DOHH2 (cell line): ENCODE measurements around the gene SNRNP27.

ENCODE experiments used
- H3F3A ChIP-seq: fragments of 200-600 bp; sonication (generic), shearing (Covaris generic); 2 replicates; pipeline ENCODE4 v1.6.0; 2016; ENCODE audit warnings: antibody characterized with exemption, mild to moderate bottlenecking; ENCODE audit not compliant: control insufficient read depth, insufficient read depth
- H3K27ac ChIP-seq: fragments of 200-600 bp; sonication (generic); 2 replicates; pipeline ENCODE4 v1.5.1; 2014; ENCODE audit warnings: low read depth, mild to moderate bottlenecking, low read length, moderate library complexity
- H3K27me3 ChIP-seq: fragments of 200-600 bp; sonication (generic); 2 replicates; pipeline ENCODE4 v1.6.1; 2014; ENCODE audit warnings: mild to moderate bottlenecking, low read length, mixed read lengths; ENCODE audit not compliant: control insufficient read depth
- H3K36me3 ChIP-seq: fragments of 200-600 bp; sonication (generic); 2 replicates; pipeline ENCODE4 v1.6.1; 2014; ENCODE audit warnings: mild to moderate bottlenecking, low read length, moderate library complexity, mixed read lengths; ENCODE audit not compliant: control insufficient read depth
- H3K4me1 ChIP-seq: fragments of 200-600 bp; sonication (generic); 2 replicates; pipeline ENCODE4 v1.6.1; 2014; ENCODE audit warnings: mild to moderate bottlenecking, low read length, mixed read lengths; ENCODE audit not compliant: control insufficient read depth
- H3K4me2 ChIP-seq: fragments of 200-600 bp; sonication (generic); 2 replicates; pipeline ENCODE4 v1.6.0; 2014; ENCODE audit warnings: mild to moderate bottlenecking, low read length, moderate library complexity
- H3K4me3 ChIP-seq: fragments of 200-600 bp; sonication (generic); 2 replicates; pipeline ENCODE4 v1.5.1; 2014; ENCODE audit warnings: mild to moderate bottlenecking, low read length, mixed read lengths
- H3K79me2 ChIP-seq: fragments of 200-600 bp; sonication (generic); 2 replicates; pipeline ENCODE4 v1.6.1; 2014; ENCODE audit warnings: mild to moderate bottlenecking, low read length, mixed read lengths; ENCODE audit not compliant: control insufficient read depth
- H3K9me2 ChIP-seq: fragments of 200-600 bp; sonication (generic); replicated peaks from 2 replicates; pipeline ENCODE4 v1.6.1; 2014; ENCODE audit warnings: mild to moderate bottlenecking, low read length, mixed read lengths; ENCODE audit not compliant: control insufficient read depth
- H3K9me3 ChIP-seq: fragments of 200-600 bp; sonication (generic); 2 replicates; pipeline ENCODE4 v1.6.1; 2014; ENCODE audit warnings: antibody characterized with exemption, low read length, mixed read lengths; ENCODE audit not compliant: control insufficient read depth, insufficient read depth
- H4K20me1 ChIP-seq: fragments of 200-600 bp; sonication (generic); 2 replicates; pipeline ENCODE4 v1.6.0; 2014; ENCODE audit warnings: low read depth, mild to moderate bottlenecking, antibody characterized with exemption, low read length, moderate library complexity; ENCODE audit not compliant: control insufficient read depth, insufficient read depth
- CTCF ChIP-seq: fragments of 200-600 bp; sonication (generic); IDR thresholded peaks from one replicate; pipeline ENCODE4 v1.5.1; 2014; ENCODE audit warnings: antibody characterized with exemption, mild to moderate bottlenecking, low read depth, low read length; ENCODE audit not compliant: poor library complexity, severe bottlenecking
- EZH2phosphoT487 ChIP-seq: fragments of 200-600 bp; sonication (generic); IDR thresholded peaks from 2 replicates; pipeline ENCODE4 v1.6.1; 2017; ENCODE audit warnings: borderline replicate concordance, mild to moderate bottlenecking, antibody characterized with exemption, low read length, moderate library complexity, mixed read lengths

SNRNP27 gene

GRCh38 chr2:69933254-69933828 is 39.6 kb downstream of the SNRNP27 start:
- Histone ChIP-seq H3K27ac (no peak overlapping the region), H3K4me2 (no peak overlapping the region)

GRCh38 chr2:69933839-69934613 is 40.3 kb downstream of the SNRNP27 start:
- Histone ChIP-seq H3K27me3 (no peaks in the 10 kb centered on the region), H3K4me2 (no peak overlapping the region), H4K20me1 (no peaks in the 10 kb centered on the region), H3K9me2 (no peaks in the 10 kb centered on the region), H3K9me3 (no peaks in the 10 kb centered on the region), H3K4me1 (no peaks in the 10 kb centered on the region), H3F3A (no peaks in the 10 kb centered on the region), H3K36me3 (peaks cover 15% of the 10 kb centered on the region; the same call in 1 of the 2 replicates), H3K27ac (no peak overlapping the region), H3K79me2 (no peaks in the 10 kb centered on the region), H3K4me3 (no peak overlapping the region)
- no peak for TF ChIP-seq EZH2phosphoT487
- TF ChIP-seq CTCF = no peak

More at GRCh38 chr2:69933254-69933828, 39.6 kb downstream of the SNRNP27 start:
- Histone ChIP-seq H3K4me1 (no peaks in the 10 kb centered on the region), H3K36me3 (peaks cover 9% of the 10 kb centered on the region; the same call in 1 of the 2 replicates), H3K79me2 (no peaks in the 10 kb centered on the region), H3K9me2 (no peaks in the 10 kb centered on the region), H3K4me3 (no peak overlapping the region), H3K9me3 (no peaks in the 10 kb centered on the region), H3F3A (no peaks in the 10 kb centered on the region), H3K27me3 (no peaks in the 10 kb centered on the region), H4K20me1 (no peaks in the 10 kb centered on the region)
- TF ChIP-seq EZH2phosphoT487 = no peak
- no peak for TF ChIP-seq CTCF

GRCh38 chr2:69934614-69934908 is 40.8 kb downstream of the SNRNP27 start:
- H3F3A ChIP-seq = no peaks in the 10 kb centered on the region
- H3K36me3 ChIP-seq = peaks cover 17% of the 10 kb centered on the region; the same call in 1 of the 2 replicates
- TF ChIP-seq CTCF (no peak), EZH2phosphoT487 (no peak)
- no peaks in the 10 kb centered on the region for H3K9me2 ChIP-seq
- H3K9me3 ChIP-seq = no peaks in the 10 kb centered on the region
- no peaks in the 10 kb centered on the region for H3K27me3 ChIP-seq
- no peaks in the 10 kb centered on the region for H3K4me1 ChIP-seq
- no peak overlapping the region for H3K4me2 ChIP-seq
- no peak overlapping the region for H3K27ac ChIP-seq
- H3K79me2 ChIP-seq = no peaks in the 10 kb centered on the region
- no peak overlapping the region for H3K4me3 ChIP-seq
- H4K20me1 ChIP-seq = no peaks in the 10 kb centered on the region
